Kidney epithelial cell (primary cell): ENCODE results near the gene KIAA0408. TPM values are rescaled to one million over a fixed set of nuclear protein-coding genes. Genes with fewer than 3 reads are reported as not detected.

ENCODE experiments used
- DNase-seq: peaks from one replicate; pipeline ENCODE4 v3.0.0-alpha.2; 2010; ENCODE audit warnings: low read depth
- H3K27me3 ChIP-seq: 2 replicates; pipeline ENCODE4 v1.6.0; 2011; ENCODE audit warnings: low read length; ENCODE audit not compliant: control insufficient read depth, insufficient read depth
- H3K36me3 ChIP-seq: 2 replicates; pipeline ENCODE4 v1.5.1; 2011; ENCODE audit warnings: low read length; ENCODE audit not compliant: control insufficient read depth, insufficient read depth
- H3K4me3 ChIP-seq: 2 replicates; pipeline ENCODE4 v1.5.1; 2011; ENCODE audit warnings: low read depth, mild to moderate bottlenecking, control low read depth, low read length
- CTCF ChIP-seq: IDR thresholded peaks from 2 replicates; pipeline ENCODE4 v1.5.1; 2011; ENCODE audit warnings: mild to moderate bottlenecking, moderate library complexity, low read length, control low read depth, inconsistent platforms; ENCODE audit not compliant: insufficient read depth, poor library complexity, severe bottlenecking
- total RNA-seq: library from RNA; depleted of rRNA; stranded (reverse); fragments of >200 nt; gene quantifications from 2 replicates; pipeline ENCODE4 v1.2.3, GENCODE V29; 2015

The KIAA0408 gene
- total RNA-seq, 1 donor from 2014 or later, result 13.5 TPM

DNA sequence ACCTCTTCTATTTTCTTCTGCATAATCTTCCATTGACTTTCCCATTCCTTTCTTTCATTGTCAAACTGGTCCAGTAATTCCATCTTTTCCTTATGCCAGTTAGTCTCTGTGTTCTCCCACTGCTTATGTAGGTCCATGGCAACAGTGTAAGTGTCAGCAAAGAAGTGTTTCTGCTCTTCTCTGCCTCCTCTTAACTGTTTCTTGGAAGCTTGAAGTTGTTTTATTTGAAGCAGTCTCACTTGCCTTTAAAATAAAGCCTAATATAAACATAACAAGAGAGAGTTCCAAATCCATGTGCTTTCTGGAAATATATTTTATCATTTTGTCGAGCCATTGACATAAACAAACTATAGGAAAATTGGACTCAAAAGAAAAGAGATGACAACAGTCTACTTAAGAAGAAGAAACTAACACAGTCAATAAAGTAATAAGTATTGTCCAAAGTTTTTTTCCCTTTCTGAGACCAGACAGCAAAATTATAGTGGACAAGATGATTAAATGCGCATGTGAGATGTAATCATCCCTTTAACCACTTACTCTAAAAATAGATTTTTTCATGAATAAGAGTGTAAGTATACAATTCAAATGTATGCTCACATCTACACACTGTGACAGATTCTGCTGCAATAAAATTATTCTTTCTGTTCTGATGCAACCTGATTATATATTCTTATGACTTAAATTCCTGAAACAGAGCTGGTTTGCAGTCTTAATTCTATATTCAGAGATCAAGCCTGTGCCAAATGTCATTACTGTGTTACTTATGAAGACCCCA, 5.2 kb downstream of the KIAA0408 start:
- H3K36me3 ChIP-seq, result no peaks in the 10 kb centered on the region
- H3K4me3 ChIP-seq, result no peak overlapping the region
- no peaks in the 10 kb centered on the region for H3K27me3 ChIP-seq
- no peak for TF ChIP-seq CTCF
- no peak for DNase-seq

DNA sequence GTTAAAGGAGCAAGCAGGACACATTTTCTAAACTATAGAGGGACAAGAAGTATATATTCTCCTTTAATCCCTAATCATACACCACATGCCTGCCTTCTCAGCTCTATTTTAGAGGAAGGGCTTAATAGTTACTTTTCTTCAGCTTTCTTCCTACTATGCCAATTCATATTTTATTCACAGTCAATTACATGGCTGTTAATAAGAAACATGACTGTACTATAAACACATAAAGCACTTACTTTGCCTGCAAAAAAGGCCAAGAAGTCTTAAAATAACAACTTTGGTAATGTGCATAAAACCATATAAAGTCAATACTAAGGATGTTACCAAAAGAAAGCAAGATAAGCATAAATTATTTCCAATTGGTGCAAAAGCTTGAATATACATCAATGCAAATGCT, 6.4 kb downstream of the KIAA0408 start:
- no peak for TF ChIP-seq CTCF
- DNase-seq, result no peak
- Histone ChIP-seq H3K36me3 (no peaks in the 10 kb centered on the region), H3K27me3 (no peaks in the 10 kb centered on the region), H3K4me3 (no peak overlapping the region)

GRCh38 chr6:127451388-127451787, 7.8 kb downstream of the KIAA0408 start:
- no peaks in the 10 kb centered on the region for H3K27me3 ChIP-seq
- TF ChIP-seq CTCF, result no peak
- DNase-seq, result no peak
- no peak overlapping the region for H3K4me3 ChIP-seq
- H3K36me3 ChIP-seq, result peaks cover 1% of the 10 kb centered on the region

DNA sequence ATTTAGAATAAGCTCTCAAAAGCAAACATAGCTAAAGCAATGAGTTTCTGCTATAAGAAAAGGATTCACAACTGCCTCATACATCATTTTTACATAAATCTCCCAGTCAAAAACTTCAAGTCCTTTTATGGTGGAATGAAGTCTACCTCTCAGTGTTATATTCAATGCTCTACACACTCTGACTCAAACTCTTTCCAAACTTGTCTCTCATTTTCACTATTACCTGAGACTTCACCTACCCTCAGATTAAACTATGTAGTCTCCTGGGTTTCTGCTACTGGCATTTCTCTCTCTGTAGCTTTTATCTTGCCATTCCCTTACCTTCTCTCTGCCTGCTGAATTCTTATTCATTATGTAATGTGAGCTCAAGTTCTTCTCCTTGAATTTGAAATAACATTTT, 11.4 kb downstream of the KIAA0408 start:
- no peak for DNase-seq
- Histone ChIP-seq H3K4me3 (no peak overlapping the region), H3K27me3 (no peaks in the 10 kb centered on the region), H3K36me3 (peaks cover 1% of the 10 kb centered on the region)
- no peak for TF ChIP-seq CTCF

- Histone ChIP-seq H3K4me3 (no peak overlapping the region), H3K36me3 (peaks cover 1% of the 10 kb centered on the region), H3K27me3 (no peaks in the 10 kb centered on the region)
- no peak for DNase-seq
- TF ChIP-seq CTCF, result no peak
Measured at GRCh38 chr6:127446356-127446755, 12.8 kb downstream of the KIAA0408 start.

GRCh38 chr6:127441881-127442280, 17.3 kb downstream of the KIAA0408 start:
- no peak for TF ChIP-seq CTCF
- Histone ChIP-seq H3K36me3 (peaks cover 1% of the 10 kb centered on the region), H3K27me3 (no peaks in the 10 kb centered on the region), H3K4me3 (no peak overlapping the region)
- no peak for DNase-seq
